NCI-H146 (cell line): ENCODE results near the gene RUVBL2.
"Not testable (repeated sequence)": the region's sequence is repeated elsewhere in the genome, so short reads cannot be mapped to it uniquely, and the experiment has no call there.

Experiments used
- DNase-seq: peaks from one replicate; lab custom pipeline; 2025; lab: John Stamatoyannopoulos, UW

Gene RUVBL2

GRCh38 chr19:49049834-49050233 is 56.1 kb downstream of the RUVBL2 start:
- not testable (repeated sequence) for DNase-seq

- DNase-seq = not testable (repeated sequence)
Measured at GRCh38 chr19:49050376-49051033, 56.8 kb downstream of the RUVBL2 start.

GRCh38 chr19:49056101-49056901 is 62.6 kb downstream of the RUVBL2 start:
- peak; percentile 59 for DNase-seq

- not testable (repeated sequence) for DNase-seq
Measured at GRCh38 chr19:49056902-49057596, 63.4 kb downstream of the RUVBL2 start.

GRCh38 chr19:49057636-49058234 is 64.0 kb downstream of the RUVBL2 start, which contains the start of gene CGB7:
Gene CGB7 (minus strand): TSS chr19:49057749. CDS start chr19:49055375, 2,374 bp downstream.
- DNase-seq = peak; percentile 56

- peak; percentile 26 for DNase-seq
Measured at GRCh38 chr19:49058562-49058961, 64.9 kb downstream of the RUVBL2 start.

- DNase-seq = no peak
Measured at GRCh38 chr19:49059053-49059452, 65.4 kb downstream of the RUVBL2 start.

GRCh38 chr19:49061000-49061399 is 67.3 kb downstream of the RUVBL2 start:
- DNase-seq = no peak

- DNase-seq = no peak
Measured at GRCh38 chr19:49061445-49061844, 67.8 kb downstream of the RUVBL2 start.

GRCh38 chr19:49064029-49064629 is 70.4 kb downstream of the RUVBL2 start:
- DNase-seq = no peak

GRCh38 chr19:49064768-49065611 is 71.3 kb downstream of the RUVBL2 start, which contains the start of gene NTF4:
Gene NTF4 (minus strand): TSS chr19:49064818. CDS start chr19:49061997, 2,821 bp downstream.
- DNase-seq = peak; percentile 26
